GM21717 (cell line): ENCODE data around the gene PLEKHA1.

Experiments
- ATAC-seq: cut with Tn5 transposase; IDR thresholded peaks from one replicate; pipeline ENCODE4 v1.9.1; 2021; ENCODE audit warnings: mild to moderate bottlenecking, moderate library complexity; ENCODE audit not compliant: unreplicated experiment

PLEKHA1 gene

DNA sequence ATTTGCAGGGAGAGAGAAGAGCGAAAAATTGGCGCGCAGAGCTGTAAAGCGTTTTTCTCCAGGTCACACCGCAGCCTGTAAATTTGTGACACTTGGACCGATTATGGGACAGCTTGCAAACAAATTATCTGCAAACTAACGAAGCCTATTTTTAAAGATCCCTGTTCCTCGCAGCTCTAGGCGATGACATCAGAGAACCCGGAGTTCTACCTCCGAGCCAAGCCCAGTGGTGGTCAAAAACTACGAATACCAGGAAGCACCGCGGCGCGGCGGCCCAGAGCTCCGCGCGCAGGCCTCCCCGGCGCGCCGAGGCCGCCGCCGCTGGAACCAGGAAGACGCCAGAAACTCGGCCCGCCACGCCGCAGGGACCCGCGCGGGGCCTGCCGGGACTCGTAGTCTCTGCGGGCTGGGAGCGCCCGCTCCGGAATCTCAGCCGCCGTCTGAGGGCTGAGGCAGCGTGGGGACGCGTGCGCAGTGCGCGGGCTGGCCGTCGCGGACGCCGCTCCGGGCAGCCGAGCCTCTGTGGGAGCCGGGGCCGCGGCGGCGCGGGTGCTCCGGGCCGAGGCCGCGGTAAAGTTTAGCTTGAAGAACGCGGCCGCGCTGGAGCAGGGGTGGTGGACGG lies at the start of gene PLEKHA1:
PLEKHA1 (plus strand) TSS at position 472 of the 622 bp plus-strand sequence. CDS start 18,493 bp downstream, outside the sequence.
- ATAC-seq = peak; percentile 87

DNA sequence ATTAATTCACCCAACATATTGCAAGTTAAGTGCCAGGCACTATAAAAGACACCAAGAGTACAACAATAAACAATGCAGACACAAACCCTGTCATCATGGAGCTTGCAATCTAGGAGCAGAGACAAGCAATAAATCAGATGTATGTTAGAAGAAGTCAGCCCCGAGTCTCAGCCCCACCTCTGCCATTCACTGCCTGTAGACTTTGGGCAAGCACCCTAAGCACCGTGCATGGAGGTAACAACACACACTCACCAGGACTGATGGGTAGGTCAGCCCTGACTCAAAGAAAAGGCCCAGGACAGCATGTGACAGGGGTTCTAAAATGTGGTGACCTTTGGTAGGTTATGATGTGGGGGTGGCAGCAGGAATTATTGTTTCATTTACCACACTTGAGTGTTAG lies 49.3 kb upstream of the PLEKHA1 start:
- no peak for ATAC-seq

DNA sequence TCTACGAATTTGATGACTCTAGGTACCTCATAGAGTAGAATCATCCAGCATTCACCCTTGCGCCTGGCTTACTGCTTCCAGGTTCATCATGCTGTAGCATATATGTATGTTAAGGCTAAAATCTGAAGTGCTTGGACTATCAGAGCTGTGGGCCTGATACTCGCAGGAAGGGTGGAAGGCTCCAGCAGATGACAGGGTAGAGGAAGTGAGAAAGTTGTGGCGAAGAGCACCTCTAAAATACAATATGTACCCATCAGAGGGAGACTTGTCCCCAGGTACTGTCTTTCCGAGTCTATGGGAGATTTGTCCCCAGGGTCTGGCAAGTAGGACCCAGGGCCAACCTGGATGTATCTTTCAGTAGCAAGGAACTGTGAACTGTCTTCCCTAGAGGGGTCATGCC lies 48.1 kb upstream of the PLEKHA1 start:
- no peak for ATAC-seq

DNA sequence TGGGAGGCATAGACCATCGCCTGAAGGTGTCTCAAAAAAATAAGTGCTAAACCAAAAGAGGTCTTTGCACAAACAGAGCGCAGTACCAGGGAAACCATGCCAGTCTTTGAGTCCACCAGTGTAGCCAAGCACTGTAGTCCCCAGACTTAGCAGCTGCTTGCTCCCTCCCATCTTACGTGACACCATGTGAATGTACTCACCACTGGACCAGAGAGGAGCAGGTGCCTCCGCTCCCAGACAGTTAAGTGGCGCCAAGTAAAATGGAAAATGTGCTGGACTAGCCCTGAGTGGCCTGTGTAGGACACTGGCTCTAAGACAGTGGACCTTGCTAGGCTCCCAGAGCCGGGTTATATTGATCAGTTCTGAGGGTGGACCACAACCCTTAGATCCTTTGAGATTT lies 47.7 kb upstream of the PLEKHA1 start:
- ATAC-seq = no peak

DNA sequence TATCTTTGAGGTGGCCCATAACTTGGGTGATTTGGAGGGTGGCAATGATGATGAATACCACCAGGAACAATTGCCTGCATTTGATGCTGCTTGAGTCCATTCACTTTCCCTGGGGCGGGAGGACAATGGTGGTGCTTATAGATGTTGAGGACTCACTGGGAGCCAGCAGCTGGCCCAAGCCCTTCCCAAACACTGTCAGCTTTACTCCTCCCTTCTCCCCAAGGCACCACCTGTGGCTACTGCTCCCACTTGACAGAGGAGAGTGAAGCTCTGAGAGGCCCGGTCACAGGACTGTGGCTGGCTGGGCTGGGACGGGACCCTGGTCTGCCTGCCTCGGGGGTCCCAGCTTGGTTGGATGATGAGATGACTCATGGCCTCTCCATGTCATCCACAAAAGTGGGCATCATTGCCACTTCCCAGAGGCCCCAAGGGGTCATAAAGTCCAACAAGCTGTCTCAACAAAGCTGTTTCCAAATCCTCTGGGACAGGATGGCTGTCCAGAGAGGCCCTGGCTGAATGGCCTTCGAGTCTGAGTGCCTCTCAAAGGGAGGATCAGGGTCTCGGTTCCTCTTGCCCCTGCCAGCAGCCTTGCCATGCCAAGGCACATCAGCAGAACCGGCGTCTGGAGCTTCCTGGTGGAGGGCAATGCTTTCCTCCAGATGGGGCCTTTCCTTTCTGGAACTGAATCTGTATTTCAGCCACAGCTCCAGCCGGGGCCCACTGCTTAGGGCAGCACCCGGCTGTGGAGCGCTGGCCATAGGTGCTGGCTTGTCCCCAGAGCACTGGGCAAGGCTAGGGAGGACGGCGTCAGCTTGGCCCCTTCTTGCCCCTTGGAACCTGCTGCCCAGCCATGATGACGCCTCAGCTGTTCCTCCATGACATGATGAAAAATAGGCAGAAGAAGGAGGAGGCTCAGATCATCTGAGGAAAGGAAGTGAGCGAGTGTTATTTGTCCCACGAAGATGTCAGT lies 47.0 kb upstream of the PLEKHA1 start:
- ATAC-seq = no peak

DNA sequence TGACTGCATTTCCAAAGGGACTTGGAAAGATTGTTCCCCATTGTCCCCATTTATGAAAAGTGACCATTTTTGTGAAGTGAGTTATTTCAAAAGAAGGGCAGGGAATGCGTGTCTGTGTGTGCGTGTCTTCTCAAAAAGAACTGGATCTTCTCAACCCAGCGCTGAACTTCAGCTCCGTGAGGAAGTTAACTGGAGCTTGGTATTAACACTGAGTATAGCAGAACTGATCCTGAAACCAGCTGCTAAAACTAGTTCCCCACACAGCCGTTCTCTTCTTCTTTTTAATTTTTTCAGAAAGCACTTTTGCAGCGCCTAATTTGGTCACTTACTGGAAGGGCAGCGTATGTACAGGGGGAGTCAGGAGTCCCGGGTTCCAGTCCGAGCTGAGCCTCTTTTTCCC lies 45.8 kb upstream of the PLEKHA1 start:
- no peak for ATAC-seq

DNA sequence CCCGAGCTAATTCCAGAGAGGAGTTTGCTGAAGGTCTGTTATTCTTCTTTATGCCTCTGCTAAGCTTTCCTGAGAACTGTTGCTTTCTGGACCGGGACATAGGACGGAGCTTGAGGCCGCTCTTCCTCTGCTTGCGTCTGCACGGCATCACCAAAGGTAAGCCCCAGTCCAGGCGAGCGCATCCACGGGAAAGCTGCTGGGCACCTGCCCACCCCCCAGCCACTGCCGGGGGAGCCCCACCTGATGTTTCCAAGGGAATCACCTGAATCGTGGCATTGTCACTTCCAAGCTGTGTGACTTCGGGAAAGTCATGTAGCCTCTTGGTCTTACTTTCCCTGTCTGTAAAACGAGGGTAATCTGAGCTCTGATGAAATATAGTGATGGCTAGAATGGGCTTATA lies 45.1 kb upstream of the PLEKHA1 start:
- no peak for ATAC-seq

DNA sequence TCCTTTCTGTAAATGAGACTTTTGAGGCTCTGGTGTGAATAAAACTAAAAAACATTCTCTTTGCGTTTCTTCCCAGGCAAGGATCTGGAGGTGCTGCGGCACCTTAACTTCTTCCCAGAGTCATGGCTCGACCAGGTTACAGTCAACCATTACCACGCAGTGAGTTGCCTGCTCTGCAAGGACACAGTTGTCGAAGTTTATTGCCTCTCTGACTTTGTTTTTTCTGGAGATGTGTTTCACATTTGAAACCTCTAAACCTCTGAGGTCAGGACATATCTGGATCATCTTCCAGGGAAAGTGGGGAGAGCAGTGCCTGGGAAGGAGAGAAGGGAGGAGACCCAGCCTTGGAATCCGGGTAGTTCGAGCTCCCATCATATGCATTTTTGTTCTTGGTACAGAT lies 43.4 kb upstream of the PLEKHA1 start:
- ATAC-seq = no peak

DNA sequence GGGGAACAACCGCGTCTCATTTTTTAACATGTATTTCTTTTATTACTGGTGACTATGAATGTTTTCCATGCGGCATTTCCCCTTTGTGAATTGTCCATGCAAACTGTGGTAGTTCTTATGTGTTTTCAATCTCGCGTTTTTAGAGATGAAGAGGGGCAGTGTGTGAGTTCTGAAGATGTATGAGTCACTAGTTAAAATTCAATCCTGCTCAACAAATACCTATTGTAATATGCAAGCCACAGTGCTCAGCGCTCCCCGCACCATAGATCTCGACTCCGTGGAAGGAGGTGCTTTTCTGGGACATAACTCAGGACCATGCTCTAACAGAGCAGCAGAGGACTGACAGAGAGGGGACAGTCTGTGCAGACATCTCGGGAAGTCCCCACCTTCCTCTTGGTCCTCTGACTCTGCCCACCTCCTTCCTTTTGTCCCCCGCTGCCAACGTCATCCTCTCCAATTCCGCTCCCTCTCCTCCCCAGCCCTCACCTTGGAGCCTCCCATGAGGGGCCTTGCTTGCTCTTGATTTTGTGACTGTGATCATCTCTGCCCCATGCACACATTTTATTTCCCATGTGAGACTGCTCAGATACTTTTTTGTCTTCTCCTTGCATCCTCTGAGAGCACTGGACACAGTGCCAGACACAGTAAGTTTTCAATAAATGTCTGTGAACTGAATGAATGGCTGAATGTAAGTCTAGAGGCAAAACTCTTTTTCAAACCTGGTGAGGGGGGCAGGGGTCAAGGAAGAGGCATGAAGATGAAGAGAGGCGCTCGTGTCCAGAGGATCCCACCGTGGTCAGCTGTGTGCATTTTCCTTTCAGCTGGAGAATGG lies 42.7 kb upstream of the PLEKHA1 start:
- ATAC-seq = no peak

DNA sequence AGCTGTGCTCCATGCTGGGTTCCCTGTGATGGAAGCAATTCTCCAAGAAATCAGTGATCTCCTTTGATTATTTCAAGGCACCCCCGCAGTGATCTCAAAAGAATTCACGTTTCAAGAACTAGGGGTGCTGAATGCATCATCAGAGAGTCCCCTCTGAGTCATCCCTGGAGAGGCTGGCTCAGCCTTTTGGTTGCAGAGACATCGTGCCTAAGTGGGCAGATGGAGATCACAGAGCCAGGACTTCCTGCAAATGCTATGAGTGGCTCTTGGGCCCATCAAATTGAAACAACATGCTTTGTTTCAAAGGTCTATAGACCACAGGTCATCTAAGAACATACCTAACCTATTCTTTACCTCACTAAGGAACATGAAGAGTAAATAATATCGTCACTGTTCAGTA lies 41.5 kb upstream of the PLEKHA1 start:
- peak; percentile 59 for ATAC-seq

DNA sequence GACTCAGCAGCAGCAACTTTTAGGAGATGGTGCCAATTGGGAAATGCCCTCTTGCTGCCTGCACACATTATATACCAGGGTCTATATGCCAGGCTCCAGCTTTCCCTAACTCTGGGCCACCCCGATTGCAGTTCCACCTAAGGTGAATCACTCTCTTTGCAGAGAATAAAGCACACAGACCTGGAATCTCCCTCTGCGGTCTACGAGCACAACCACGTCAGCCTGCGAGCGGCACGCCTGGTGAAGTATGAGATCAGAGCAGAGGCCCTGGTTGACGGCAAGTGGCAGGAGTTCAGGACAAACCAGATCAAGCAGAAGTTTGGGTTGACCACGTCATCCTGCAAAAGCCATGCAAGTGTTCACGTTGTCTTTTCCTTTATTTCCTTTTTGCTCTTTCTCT lies 38.2 kb upstream of the PLEKHA1 start:
- ATAC-seq = no peak

DNA sequence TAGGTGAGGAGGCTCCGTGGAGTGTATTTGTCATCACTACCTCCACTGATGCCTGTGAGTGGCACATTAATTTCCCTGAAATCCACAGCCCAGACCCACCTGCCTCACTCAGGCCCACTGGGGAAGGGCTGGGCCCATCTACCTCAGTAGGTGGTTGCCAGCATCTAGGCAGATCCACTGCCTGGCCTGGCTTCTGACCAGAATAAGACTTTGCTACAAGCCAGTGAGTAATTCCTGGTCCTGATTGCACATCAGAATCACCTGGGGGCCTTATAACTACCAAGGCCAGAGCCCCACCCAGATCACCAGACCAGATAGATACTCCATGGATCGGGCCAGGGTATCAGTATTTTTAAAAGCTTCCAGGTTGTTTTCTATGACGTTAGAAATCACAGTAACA lies 37.5 kb upstream of the PLEKHA1 start:
- ATAC-seq = no peak

DNA sequence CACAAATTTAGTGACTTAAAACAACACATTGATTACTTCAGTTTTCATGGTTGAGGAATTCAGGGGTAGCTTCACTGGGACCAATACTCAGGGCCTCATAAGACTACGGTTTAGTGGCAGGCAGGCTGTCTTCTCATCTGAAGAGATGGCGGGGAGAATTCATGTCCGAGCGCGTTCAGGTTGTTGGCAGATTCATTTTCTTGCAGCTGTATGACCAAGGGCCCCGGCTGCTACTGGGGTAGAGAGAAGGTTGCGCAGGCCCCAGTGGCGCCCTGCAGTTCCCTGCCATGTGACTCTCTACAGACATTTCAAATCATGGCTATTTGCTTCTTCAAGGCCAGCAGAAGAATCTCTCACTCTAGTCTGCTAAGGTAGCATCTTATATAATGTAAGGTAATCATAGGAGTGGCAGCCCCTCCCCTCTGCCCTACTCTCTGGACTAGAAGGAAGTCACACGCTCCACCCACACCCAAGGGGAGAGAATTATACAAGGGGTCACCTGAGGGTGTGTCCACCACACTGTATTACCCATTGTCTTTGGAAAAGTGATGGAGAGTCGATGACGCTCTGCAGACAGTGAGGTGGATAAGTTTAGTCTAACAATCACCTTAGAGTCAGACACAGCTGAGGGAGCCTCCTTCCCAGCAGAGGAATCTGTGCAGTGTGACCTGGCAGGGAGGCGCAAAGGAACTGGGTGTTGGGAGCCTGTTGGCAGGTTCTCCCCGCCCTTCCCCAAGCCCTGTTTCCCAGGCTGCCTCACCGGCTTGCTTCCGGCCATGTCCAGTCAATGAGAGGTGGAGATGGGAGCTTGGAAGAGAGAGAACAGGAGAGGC lies 35.7 kb upstream of the PLEKHA1 start:
- no peak for ATAC-seq

DNA sequence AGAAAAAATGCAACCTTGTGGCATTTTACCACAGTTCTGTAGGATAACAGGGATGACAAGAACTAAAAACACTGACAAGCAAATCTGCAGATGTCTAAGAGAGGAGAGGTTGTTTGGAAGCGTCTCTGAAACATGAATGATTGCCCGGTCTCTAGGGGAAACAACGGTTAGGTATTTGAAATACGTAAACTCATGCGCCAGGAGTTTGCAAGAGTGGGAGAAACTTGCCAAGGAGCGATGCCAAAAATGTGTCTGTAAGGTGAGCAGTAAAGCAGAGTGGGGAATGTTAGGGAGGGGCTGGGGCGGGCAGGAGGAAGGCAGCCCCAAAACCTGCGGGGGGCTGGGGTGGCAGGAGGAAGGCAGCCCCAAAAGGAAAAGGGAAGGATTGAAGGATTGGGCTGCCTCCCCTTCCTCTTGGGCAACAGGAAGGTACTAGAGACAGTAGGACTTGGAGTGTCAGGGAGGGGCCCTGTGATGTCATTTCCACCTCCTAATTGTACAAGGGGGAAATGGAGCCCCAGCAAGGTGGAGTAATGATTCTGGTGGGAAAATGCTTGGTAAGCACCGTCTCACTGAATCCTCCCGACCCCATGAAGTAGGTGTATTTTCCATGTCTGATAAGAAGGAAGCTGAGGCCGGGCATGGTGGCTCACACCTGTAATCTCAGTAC lies 33.2 kb upstream of the PLEKHA1 start:
- no peak for ATAC-seq

DNA sequence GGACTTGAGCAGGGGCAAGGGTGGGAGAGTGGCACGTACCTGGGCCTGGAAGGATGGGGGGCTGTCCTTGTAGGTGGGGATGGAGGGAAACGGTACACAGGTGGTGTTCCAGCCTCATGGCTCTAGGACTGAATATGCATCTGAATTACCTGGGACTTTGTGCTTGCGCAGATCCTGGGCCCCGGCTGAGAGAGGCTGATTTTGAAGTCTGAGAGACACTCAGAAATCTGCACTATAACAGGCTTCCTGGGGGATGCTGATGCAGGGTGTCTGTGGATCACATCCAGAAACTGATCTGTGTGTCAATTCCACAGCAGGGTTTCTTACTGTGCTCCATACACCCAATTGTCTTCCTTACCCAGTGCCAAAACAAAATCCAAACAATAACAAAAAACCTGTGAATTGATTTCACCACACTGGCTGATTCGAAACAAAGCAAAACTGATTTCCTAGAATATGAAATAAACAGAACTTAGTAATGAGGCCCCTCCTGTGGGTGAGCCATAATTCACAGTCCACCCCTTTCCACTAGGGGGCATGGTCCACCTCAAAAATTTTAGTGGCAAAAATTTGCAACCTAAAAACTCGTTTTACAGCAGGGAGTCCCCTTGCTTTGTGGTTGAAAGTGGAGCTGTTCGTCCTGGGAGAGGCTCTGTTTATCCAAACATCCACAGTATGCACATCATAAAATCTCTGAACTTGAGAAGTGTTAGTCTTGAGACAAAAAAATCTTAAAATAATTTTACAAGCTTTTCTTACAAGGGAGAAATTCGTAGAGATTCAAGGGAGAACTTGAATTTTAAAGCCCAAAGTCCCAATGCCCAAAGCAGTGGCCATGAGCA lies 32.0 kb upstream of the PLEKHA1 start:
- ATAC-seq = no peak

DNA sequence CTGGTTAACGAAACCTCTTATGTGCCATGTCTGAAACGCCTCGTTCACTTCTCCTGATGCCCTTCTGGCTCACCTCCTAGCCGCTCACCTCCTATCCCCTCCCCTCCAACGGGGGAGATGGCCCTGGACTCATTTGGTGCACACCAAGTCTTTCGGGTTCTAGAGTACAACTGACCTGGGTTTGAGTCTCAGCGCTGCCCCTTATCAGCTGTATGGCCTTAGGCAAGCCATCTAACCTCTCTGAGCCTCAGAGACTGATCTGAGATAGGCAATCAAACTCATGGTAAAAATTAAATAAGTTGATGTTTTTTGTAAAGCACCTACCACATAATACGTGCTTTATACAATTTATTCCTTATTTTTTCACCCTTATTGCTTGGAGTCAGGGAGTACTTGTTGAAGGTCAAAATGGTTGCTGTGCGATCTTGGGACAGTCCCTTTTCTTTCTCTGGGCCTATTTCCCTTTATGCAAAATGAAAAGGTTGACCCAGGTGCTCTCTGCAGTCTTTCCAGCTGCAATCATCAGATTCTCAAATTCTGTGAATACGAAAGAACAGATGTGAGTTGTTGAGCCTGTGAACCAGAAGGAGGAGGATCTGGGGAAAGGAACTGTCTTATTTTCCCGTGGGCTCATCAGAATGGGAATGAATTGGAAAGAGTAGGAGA lies 31.2 kb upstream of the PLEKHA1 start:
- no peak for ATAC-seq

DNA sequence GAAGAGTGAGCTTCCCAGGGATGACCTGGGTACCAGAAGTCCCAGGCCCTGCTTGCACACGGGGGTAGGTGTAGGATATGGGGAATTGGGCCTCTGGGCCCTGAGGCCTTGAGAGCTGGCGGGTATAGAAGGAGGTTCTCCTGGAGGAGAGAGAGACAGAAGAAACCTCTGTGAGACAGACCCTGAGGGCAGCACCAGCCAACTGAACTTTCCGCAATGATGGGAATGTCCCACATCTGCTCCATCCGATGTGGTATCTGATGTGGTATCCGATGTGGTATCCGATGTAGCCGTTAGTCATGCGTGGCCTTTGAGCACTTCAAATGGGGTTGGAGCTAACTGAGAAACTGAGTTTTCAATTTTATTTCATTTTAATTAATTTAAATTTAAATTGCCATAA lies 30.6 kb upstream of the PLEKHA1 start:
- no peak for ATAC-seq

DNA sequence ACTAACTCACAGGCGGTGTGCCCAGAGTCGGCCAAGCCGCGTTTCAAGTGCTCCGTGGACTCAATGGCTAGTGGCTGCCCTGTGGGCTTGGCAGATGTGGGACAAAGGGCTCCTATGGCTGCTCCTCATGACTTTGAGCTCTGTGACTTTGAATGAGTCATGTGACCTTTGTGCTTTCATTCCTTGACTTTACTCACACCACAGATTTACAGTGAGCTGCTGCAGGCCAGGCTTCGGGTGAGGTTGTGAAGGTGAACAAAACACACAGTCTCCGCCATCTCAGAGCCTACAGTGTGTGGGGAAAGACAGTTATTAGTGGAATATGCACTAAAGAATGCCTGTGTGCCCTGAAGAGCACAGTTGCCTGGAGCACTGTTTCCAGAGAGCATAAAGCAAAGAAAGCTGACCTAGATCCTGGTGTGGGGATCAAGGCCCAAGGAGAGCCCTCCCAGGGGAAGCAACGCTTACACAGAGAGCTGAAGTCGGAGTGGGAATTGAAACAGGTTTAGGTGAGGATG lies 29.7 kb upstream of the PLEKHA1 start:
- ATAC-seq = no peak
